Loucy (cell line): ENCODE measurements around the gene CPLANE1.

Experiments
- H2AFZ ChIP-seq: fragments of 200-600 bp; sonication (generic); 2 replicates; pipeline ENCODE4 v1.6.0; 2016; ENCODE audit warnings: antibody characterized with exemption, mild to moderate bottlenecking, low read length, moderate library complexity
- H3F3A ChIP-seq: fragments of 200-600 bp; 2 replicates; pipeline ENCODE4 v1.6.0; 2016; ENCODE audit warnings: antibody characterized with exemption, low read depth, mild to moderate bottlenecking
- H3K27me3 ChIP-seq: fragments of 200-600 bp; sonication (generic); 2 replicates; pipeline ENCODE4 v1.6.1; 2014; ENCODE audit warnings: low read length, mild to moderate bottlenecking; ENCODE audit not compliant: insufficient read depth, poor library complexity, severe bottlenecking
- H3K36me3 ChIP-seq: fragments of 200-600 bp; sonication (generic); 2 replicates; pipeline ENCODE4 v1.6.1; 2016; ENCODE audit warnings: low read length; ENCODE audit not compliant: insufficient read depth
- H3K4me1 ChIP-seq: fragments of 200-600 bp; sonication (generic); 2 replicates; pipeline ENCODE4 v1.5.1; 2014; ENCODE audit warnings: low read length, mild to moderate bottlenecking; ENCODE audit not compliant: insufficient read depth, poor library complexity, severe bottlenecking
- H3K4me2 ChIP-seq: fragments of 200-600 bp; sonication (generic); 2 replicates; pipeline ENCODE4 v1.6.0; 2014; ENCODE audit warnings: antibody characterized with exemption, low read length, low read depth, mild to moderate bottlenecking; ENCODE audit not compliant: poor library complexity, severe bottlenecking
- H3K4me3 ChIP-seq: fragments of 200-600 bp; sonication (generic); 2 replicates; pipeline ENCODE4 v1.5.1; 2014; ENCODE audit warnings: low read length, mild to moderate bottlenecking, mixed read lengths; ENCODE audit not compliant: poor library complexity, severe bottlenecking
- H3K79me2 ChIP-seq: fragments of 200-600 bp; sonication (generic); 2 replicates; pipeline ENCODE4 v1.6.1; 2014; ENCODE audit warnings: low read length; ENCODE audit not compliant: insufficient read depth
- H3K9ac ChIP-seq: fragments of 200-600 bp; sonication (generic); 2 replicates; pipeline ENCODE4 v1.6.0; 2014; ENCODE audit warnings: mild to moderate bottlenecking, low read depth, low read length, moderate library complexity; ENCODE audit not compliant: poor library complexity, severe bottlenecking
- H3K9me2 ChIP-seq: fragments of 200-600 bp; sonication (generic); replicated peaks from 2 replicates; pipeline ENCODE4 v1.6.1; 2016; ENCODE audit warnings: low read depth, low read length, mixed read lengths
- H3K9me3 ChIP-seq: fragments of 200-600 bp; sonication (generic); 2 replicates; pipeline ENCODE4 v1.6.1; 2014; ENCODE audit warnings: mild to moderate bottlenecking, antibody characterized with exemption, low read length, low read depth; ENCODE audit not compliant: insufficient read depth
- H4K20me1 ChIP-seq: fragments of 200-600 bp; sonication (generic); 2 replicates; pipeline ENCODE4 v1.6.0; 2014; ENCODE audit warnings: antibody characterized with exemption, low read length, mild to moderate bottlenecking; ENCODE audit not compliant: insufficient read depth, poor library complexity, severe bottlenecking
- CTCF ChIP-seq: fragments of 200-600 bp; sonication (generic); conservative IDR thresholded peaks from 2 replicates; pipeline ENCODE4 v1.5.1; 2014; ENCODE audit warnings: mild to moderate bottlenecking, antibody characterized with exemption, low read length
- EZH2phosphoT487 ChIP-seq: fragments of 200-600 bp; IDR thresholded peaks from 2 replicates; pipeline ENCODE4 v1.6.1; 2018; ENCODE audit warnings: antibody characterized with exemption, mild to moderate bottlenecking, moderate library complexity, borderline replicate concordance

Gene CPLANE1

GRCh38 chr5:37111426-37112382 lies 137.5 kb downstream of the CPLANE1 start:
- Histone ChIP-seq H3K4me3 (peak overlapping the region; percentile 58), H3K27me3 (no peaks in the 10 kb centered on the region), H2AFZ (peak overlapping the region; percentile 38; the same call in 1 of the 2 replicates), H3K79me2 (no peaks in the 10 kb centered on the region), H3F3A (no peaks in the 10 kb centered on the region), H3K9me3 (peaks cover 5% of the 10 kb centered on the region; the same call in 1 of the 2 replicates), H4K20me1 (no peaks in the 10 kb centered on the region), H3K9ac (peak overlapping the region; percentile 68), H3K36me3 (peaks cover 8% of the 10 kb centered on the region; the same call in 1 of the 2 replicates), H3K9me2 (no peaks in the 10 kb centered on the region), H3K4me2 (peak overlapping the region; percentile 66), H3K4me1 (peaks cover 24% of the 10 kb centered on the region)
- TF ChIP-seq EZH2phosphoT487: no peak
- TF ChIP-seq CTCF: no peak

GRCh38 chr5:37110135-37110534 lies 139.0 kb downstream of the CPLANE1 start:
- Histone ChIP-seq H3K9me3 (peaks cover 5% of the 10 kb centered on the region; the same call in 1 of the 2 replicates), H3K79me2 (no peaks in the 10 kb centered on the region), H3K27me3 (no peaks in the 10 kb centered on the region), H3K36me3 (peaks cover 8% of the 10 kb centered on the region; the same call in 1 of the 2 replicates), H3K4me2 (peak overlapping the region; percentile 22), H3K4me1 (peaks cover 24% of the 10 kb centered on the region), H3F3A (no peaks in the 10 kb centered on the region), H3K4me3 (no peak overlapping the region), H3K9me2 (no peaks in the 10 kb centered on the region), H2AFZ (peak overlapping the region; percentile 37; the same call in 1 of the 2 replicates), H4K20me1 (no peaks in the 10 kb centered on the region), H3K9ac (no peak overlapping the region)
- TF ChIP-seq EZH2phosphoT487: no peak
- TF ChIP-seq CTCF: no peak

GRCh38 chr5:37109338-37109737 lies 139.8 kb downstream of the CPLANE1 start:
- TF ChIP-seq CTCF: no peak
- TF ChIP-seq EZH2phosphoT487: no peak
- H2AFZ ChIP-seq: no peak overlapping the region
- no peaks in the 10 kb centered on the region for H3K79me2 ChIP-seq
- H3K9ac ChIP-seq: no peak overlapping the region
- H3K9me3 ChIP-seq: peaks cover 5% of the 10 kb centered on the region; the same call in 1 of the 2 replicates
- H3K4me1 ChIP-seq: peaks cover 24% of the 10 kb centered on the region
- no peak overlapping the region for H3K4me3 ChIP-seq
- no peaks in the 10 kb centered on the region for H3K9me2 ChIP-seq
- no peaks in the 10 kb centered on the region for H3K27me3 ChIP-seq
- no peaks in the 10 kb centered on the region for H3F3A ChIP-seq
- H4K20me1 ChIP-seq: no peaks in the 10 kb centered on the region
- H3K4me2 ChIP-seq: no peak overlapping the region
- H3K36me3 ChIP-seq: peaks cover 8% of the 10 kb centered on the region; the same call in 1 of the 2 replicates
